ENCODE results near the gene SPRR2E. TPM values are rescaled to one million over a fixed set of nuclear protein-coding genes. Genes with fewer than 3 reads are reported as not detected.
A peak's percentile ranks its signal among the peaks of the same experiment; 100 is the strongest.

Gene SPRR2E

DNA sequence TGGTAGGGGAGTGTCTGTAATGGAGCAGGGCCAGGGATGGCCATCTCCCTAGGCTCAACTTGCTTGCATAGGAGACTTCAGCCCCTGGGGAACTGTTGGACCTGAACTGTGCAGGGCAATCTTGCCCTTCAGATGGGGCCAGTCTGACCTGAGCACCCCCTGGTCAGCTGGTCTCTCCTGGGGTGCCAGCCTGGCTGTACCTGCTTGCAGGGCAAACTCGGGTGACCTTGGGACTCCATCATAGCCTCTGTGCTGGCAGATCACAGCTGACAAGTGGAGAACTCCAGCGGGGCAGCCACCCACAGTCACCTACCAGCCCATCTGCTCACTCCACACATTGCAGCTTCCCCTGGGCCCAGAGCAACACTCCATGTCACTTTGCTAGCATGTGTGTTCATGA is 45.1 kb downstream of the SPRR2E start:
- Histone ChIP-seq H2BK12ac (ENCODE audit: low read length) (no peak overlapping the region), H2BK15ac (ENCODE audit: low read length) (no peak overlapping the region), H3K9ac (ENCODE audit: low read depth, low read length, poor library complexity) (no peak overlapping the region), H3K4me1 (ENCODE audit: control insufficient read depth in 2 of 2, insufficient read depth in 1 of 2, low read depth in 1 of 2, low read length in 2 of 2) (no peaks in the 10 kb centered on the region), H2BK5ac (ENCODE audit: low read length) (no peak overlapping the region), H3K4me3 (ENCODE audit: low read length in 2 of 2) (peak overlapping the region in 1 of 2 donors; percentile 23), H3K18ac (ENCODE audit: low read length) (no peak overlapping the region), H3K4me2 (ENCODE audit: insufficient read depth, low read length, poor library complexity, severe bottlenecking) (no peak overlapping the region), H3K36me3 (replicated peaks in 1 of 2; ENCODE audit: control insufficient read depth in 2 of 2, insufficient read depth in 2 of 2, low read length in 2 of 2) (no peaks in the 10 kb centered on the region), H3K23ac (ENCODE audit: low read depth, low read length, poor library complexity) (no peak overlapping the region), H4K8ac (ENCODE audit: low read depth, low read length) (no peak overlapping the region), H3K27ac (replicated peaks; ENCODE audit: low read length) (no peak overlapping the region), H3K14ac (ENCODE audit: low read length) (peak overlapping the region; percentile 56), H4K91ac (ENCODE audit: low read depth, low read length, poor library complexity) (no peak overlapping the region), H3K4ac (ENCODE audit: low read length) (no peak overlapping the region), H3K9me3 (replicated peaks in 1 of 2; ENCODE audit: control insufficient read depth in 2 of 2, insufficient read depth in 1 of 2, low read depth in 1 of 2, low read length in 2 of 2) (no peaks in the 10 kb centered on the region), H3K27me3 (ENCODE audit: control insufficient read depth in 3 of 3, insufficient read depth in 3 of 3, low read depth in 1 of 3, low read length in 3 of 3) (no peaks in the 10 kb centered on the region), H2AK5ac (ENCODE audit: low read depth, low read length) (no peak overlapping the region), H2BK120ac (ENCODE audit: low read depth, low read length) (no peak overlapping the region), H3K79me1 (ENCODE audit: low read depth, low read length) (no peaks in the 10 kb centered on the region), H2AFZ (ENCODE audit: low read length) (no peak overlapping the region)
- no CpG with 5 or more reads among the region's 2 CpGs for WGBS, 2 donors (ENCODE audit: extremely low coverage in 2 of 2, insufficient read length in 2 of 2, insufficient replicate concordance in 1 of 2)
- no peak for DNase-seq (ENCODE audit: low spot score)

Small RNA genes within 50 kb of the gene (small RNA-seq; reads per million reads assigned to genes)
- gene SPRR2C (ENCODE audit: insufficient read depth), result not detected

Measured in neuronal stem cell (in vitro differentiated cells).